ENCODE measurements around the gene VAMP8.
"Not testable (repeated sequence)": the region's sequence is repeated elsewhere in the genome, so short reads cannot be mapped to it uniquely, and the experiment has no call there.

VAMP8 gene

GRCh38 chr2:85541753-85542457, 35.5 kb upstream of the VAMP8 start:
- Histone ChIP-seq H3K79me2 (ENCODE audit: insufficient read depth, low read length) (peaks cover 59% of the 10 kb centered on the region), H3K4me2 (ENCODE audit: insufficient read depth, low read length) (peak overlapping the region; percentile 75), H3K27ac (ENCODE audit: low read length) (peak overlapping the region; percentile 22; the same call in 1 of the 2 replicates), H3K36me3 (ENCODE audit: insufficient read depth, low read length) (peaks cover 75% of the 10 kb centered on the region), H4K20me1 (ENCODE audit: insufficient read depth, low read length) (peaks cover 57% of the 10 kb centered on the region), H3K4me3 (ENCODE audit: low read depth in 1 of 2, low read length in 2 of 2) (peak overlapping the region; percentile 78 to 87; a peak in 3 of 4 replicates), H3K9ac (ENCODE audit: low read depth, low read length) (peak overlapping the region; percentile 95), H3K27me3 (ENCODE audit: insufficient read depth, low read length, poor library complexity) (no peaks in the 10 kb centered on the region), H2AFZ (ENCODE audit: low read depth, low read length) (no peak overlapping the region), H3K4me1 (ENCODE audit: insufficient read depth, low read length) (peaks cover 38% of the 10 kb centered on the region), H3K9me3 (ENCODE audit: insufficient read depth, low read length, severe bottlenecking) (no peaks in the 10 kb centered on the region)
- ATAC-seq (ENCODE audit: insufficient read depth, low read depth) (no peak), DNase-seq (no peak)
- TF ChIP-seq EZH2 (IDR thresholded peaks at IDR 0.05; ENCODE audit: borderline replicate concordance, low read depth, low read length, severe bottlenecking) (no peak), CTCF (IDR thresholded peaks at IDR 0.05; ENCODE audit: borderline replicate concordance, extremely low read depth, low read length, poor library complexity, severe bottlenecking) (no peak)

GRCh38 chr2:85542777-85543176, 34.6 kb upstream of the VAMP8 start:
- H3K36me3 ChIP-seq (ENCODE audit: insufficient read depth, low read length): peaks cover 75% of the 10 kb centered on the region
- TF ChIP-seq EZH2 (IDR thresholded peaks at IDR 0.05; ENCODE audit: borderline replicate concordance, low read depth, low read length, severe bottlenecking) (no peak), CTCF (IDR thresholded peaks at IDR 0.05; ENCODE audit: borderline replicate concordance, extremely low read depth, low read length, poor library complexity, severe bottlenecking) (no peak)
- no peak overlapping the region for H3K9ac ChIP-seq (ENCODE audit: low read depth, low read length)
- no peak overlapping the region for H2AFZ ChIP-seq (ENCODE audit: low read depth, low read length)
- H3K27me3 ChIP-seq (ENCODE audit: insufficient read depth, low read length, poor library complexity): no peaks in the 10 kb centered on the region
- H3K79me2 ChIP-seq (ENCODE audit: insufficient read depth, low read length): peaks cover 50% of the 10 kb centered on the region
- DNase-seq: no peak
- H3K27ac ChIP-seq (ENCODE audit: low read length): no peak overlapping the region; the same call in 1 of the 2 replicates
- H3K4me2 ChIP-seq (ENCODE audit: insufficient read depth, low read length): peak overlapping the region; percentile 75; the same call in 1 of the 2 replicates
- H3K4me1 ChIP-seq (ENCODE audit: insufficient read depth, low read length): peaks cover 30% of the 10 kb centered on the region
- ATAC-seq (ENCODE audit: insufficient read depth, low read depth): no peak
- peaks cover 57% of the 10 kb centered on the region for H4K20me1 ChIP-seq (ENCODE audit: insufficient read depth, low read length)
- no peaks in the 10 kb centered on the region for H3K9me3 ChIP-seq (ENCODE audit: insufficient read depth, low read length, severe bottlenecking)
- peak overlapping the region in 1 of 2 experiments; percentile 87; a peak in 2 of 4 replicates for H3K4me3 ChIP-seq (ENCODE audit: low read depth in 1 of 2, low read length in 2 of 2)

DNA sequence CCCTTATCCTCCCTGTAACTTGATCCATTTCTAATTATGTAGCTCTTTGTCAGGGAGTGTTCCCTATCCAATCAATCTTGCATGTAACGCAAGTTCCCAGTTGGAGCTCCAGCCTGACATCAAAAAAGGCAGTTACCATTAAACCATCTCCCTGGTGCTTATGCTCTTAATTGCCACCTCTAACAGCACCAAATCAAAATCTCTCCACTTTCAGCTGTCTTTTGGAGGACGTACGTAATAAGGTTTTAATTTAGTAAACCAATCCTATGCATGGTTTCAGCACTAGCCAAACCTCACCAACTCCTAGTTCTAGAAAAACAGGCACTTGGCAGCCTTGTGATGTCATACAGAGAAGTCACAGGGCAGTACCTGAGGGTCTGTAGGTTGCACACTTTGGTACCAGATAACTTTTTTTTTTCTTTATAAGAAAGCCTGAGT, 33.1 kb upstream of the VAMP8 start:
- not testable (repeated sequence) for H3K27me3 ChIP-seq (ENCODE audit: insufficient read depth, low read length, poor library complexity); H3K4me2 ChIP-seq (ENCODE audit: insufficient read depth, low read length); H3K9ac ChIP-seq (ENCODE audit: low read depth, low read length); H3K27ac ChIP-seq (ENCODE audit: low read length); ATAC-seq (ENCODE audit: insufficient read depth, low read depth); DNase-seq; H3K4me3 ChIP-seq (ENCODE audit: low read depth in 1 of 2, low read length in 2 of 2); H3K9me3 ChIP-seq (ENCODE audit: insufficient read depth, low read length, severe bottlenecking); H2AFZ ChIP-seq (ENCODE audit: low read depth, low read length)
- Histone ChIP-seq H4K20me1 (ENCODE audit: insufficient read depth, low read length) (peaks cover 55% of the 10 kb centered on the region), H3K4me1 (ENCODE audit: insufficient read depth, low read length) (peaks cover 30% of the 10 kb centered on the region), H3K79me2 (ENCODE audit: insufficient read depth, low read length) (peaks cover 40% of the 10 kb centered on the region), H3K36me3 (ENCODE audit: insufficient read depth, low read length) (peaks cover 72% of the 10 kb centered on the region)

DNA sequence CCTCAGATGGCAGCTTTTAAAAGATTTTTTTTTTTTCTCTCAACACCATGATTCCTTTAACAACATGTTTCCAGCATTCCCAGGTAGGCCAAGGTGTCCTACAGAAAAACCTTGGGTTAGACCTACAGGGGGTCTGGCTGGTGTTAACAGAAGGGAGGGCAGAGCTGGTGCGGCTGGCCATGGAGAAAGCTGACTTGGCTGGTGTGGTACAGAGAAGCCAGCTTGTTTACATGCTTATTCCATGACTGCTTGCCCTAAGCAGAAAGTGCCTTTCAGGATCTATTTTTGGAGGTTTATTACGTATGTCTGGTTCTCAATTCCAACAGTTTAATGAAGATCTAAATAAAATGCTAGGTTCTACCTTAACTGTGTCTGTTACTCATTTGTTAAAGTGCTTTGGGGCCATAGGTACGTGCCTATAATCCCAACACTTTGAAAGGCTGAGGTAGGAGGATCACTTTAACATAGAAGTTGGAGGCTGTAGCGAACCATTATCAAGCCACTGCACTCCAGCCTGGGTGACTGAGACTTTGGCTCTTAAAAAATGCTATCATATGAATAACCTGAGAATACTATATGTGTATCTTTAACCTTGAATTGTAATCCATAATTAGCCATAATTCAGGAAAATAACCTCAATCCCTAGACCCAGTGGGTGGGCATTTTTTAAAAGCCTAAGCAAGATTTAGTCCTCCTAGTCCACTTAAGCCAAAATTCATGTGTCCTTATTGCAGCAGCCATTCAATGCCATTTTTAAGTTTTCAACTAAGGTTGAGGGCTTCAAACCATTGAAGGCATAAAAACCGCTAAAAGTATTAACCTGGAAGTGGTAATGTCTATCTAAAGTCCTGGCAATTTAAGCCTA, 32.2 kb upstream of the VAMP8 start:
- peaks cover 47% of the 10 kb centered on the region for H4K20me1 ChIP-seq (ENCODE audit: insufficient read depth, low read length)
- not testable (repeated sequence) for H3K4me2 ChIP-seq (ENCODE audit: insufficient read depth, low read length)

More for the DNA sequence above, 32.2 kb upstream of the VAMP8 start:
- H3K4me3 ChIP-seq (ENCODE audit: low read depth in 1 of 2, low read length in 2 of 2); H3K27ac ChIP-seq (ENCODE audit: low read length); DNase-seq; H3K27me3 ChIP-seq (ENCODE audit: insufficient read depth, low read length, poor library complexity); H3K9me3 ChIP-seq (ENCODE audit: insufficient read depth, low read length, severe bottlenecking); H2AFZ ChIP-seq (ENCODE audit: low read depth, low read length); H3K9ac ChIP-seq (ENCODE audit: low read depth, low read length); ATAC-seq (ENCODE audit: insufficient read depth, low read depth): not testable (repeated sequence)
- Histone ChIP-seq H3K79me2 (ENCODE audit: insufficient read depth, low read length) (peaks cover 31% of the 10 kb centered on the region), H3K36me3 (ENCODE audit: insufficient read depth, low read length) (peaks cover 69% of the 10 kb centered on the region), H3K4me1 (ENCODE audit: insufficient read depth, low read length) (peaks cover 29% of the 10 kb centered on the region)
